ENCODE measurements around the gene SSPN.
"Not testable (repeated sequence)": the region's sequence is repeated elsewhere in the genome, so short reads cannot be mapped to it uniquely, and the experiment has no call there.

SSPN gene

DNA sequence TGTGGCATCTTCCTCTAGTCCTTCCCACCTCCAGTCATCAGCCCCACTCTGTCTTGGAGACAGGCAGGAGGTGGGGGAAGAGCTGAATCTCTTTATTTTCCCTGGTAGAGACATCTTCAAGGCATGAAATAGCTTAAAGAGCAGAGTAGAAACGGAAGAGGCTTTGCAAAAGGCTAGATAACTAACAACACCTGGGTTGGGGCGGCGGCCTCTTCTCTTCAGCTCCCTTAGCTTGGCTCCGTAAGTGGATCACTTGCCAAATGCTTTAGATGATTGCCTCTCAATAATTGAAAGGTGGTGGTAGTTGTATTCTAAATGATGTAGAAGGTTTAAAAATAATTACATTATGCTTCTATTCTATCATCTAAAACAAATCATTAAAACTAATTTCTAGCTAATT, 36.1 kb downstream of the SSPN start:
- DNase-seq: no peak

DNA sequence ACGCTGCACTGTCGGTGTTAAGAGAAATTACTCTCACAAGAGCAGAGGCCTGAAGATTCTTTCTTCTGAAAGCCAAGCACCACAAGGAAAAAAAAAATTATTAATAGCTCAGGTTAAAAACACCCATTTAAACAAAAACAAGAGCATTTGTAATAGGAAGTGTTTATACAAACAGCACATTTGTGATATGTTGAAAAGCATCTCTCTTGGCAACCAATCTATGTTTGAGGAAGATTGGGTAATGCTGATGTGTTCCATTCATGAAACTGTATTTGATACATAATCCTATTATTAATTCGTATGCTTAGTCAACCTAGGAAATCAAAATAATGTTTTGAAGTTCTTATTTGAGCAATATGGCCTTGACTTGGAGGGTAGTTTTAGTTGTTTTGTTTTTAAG, 36.5 kb downstream of the SSPN start:
- DNase-seq: no peak

DNA sequence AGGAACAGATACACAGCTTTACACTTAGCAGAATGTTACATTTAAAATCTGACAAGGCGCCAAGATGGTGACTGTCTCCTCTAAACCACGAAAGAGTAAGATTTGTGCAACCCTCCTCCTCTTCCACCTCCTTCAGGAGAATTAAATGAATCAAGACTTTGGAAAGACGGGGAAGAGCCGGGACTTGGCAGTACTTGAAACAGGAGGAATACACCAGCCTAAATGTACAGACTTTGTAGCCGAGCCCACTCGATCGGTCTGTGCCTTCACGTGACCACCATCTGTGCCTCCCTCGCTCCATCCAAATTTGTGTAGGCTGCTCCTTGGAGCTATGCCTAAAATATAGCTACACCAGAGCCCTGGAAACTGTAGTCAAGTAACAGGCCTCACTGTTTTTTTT, 38.3 kb downstream of the SSPN start:
- no peak for DNase-seq

DNA sequence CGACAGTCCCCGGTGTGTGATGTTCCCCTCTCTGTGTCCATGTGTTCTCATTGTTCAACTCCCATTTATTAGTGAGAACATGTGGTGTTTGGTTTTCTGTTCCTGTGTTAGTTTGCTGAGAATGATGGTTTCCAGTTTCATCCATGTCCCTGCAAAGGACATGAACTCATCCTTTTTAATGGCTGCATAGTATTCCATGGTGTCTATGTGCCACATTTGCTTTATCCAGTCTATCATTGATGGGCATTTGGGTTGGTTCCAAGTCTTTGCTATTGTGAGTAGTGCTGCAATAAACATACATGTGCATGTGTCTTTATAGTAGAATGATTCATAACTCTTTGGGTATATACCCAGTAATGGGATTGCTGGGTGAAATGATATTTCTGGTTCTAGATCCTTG, 40.1 kb downstream of the SSPN start:
- DNase-seq: not testable (repeated sequence)

DNA sequence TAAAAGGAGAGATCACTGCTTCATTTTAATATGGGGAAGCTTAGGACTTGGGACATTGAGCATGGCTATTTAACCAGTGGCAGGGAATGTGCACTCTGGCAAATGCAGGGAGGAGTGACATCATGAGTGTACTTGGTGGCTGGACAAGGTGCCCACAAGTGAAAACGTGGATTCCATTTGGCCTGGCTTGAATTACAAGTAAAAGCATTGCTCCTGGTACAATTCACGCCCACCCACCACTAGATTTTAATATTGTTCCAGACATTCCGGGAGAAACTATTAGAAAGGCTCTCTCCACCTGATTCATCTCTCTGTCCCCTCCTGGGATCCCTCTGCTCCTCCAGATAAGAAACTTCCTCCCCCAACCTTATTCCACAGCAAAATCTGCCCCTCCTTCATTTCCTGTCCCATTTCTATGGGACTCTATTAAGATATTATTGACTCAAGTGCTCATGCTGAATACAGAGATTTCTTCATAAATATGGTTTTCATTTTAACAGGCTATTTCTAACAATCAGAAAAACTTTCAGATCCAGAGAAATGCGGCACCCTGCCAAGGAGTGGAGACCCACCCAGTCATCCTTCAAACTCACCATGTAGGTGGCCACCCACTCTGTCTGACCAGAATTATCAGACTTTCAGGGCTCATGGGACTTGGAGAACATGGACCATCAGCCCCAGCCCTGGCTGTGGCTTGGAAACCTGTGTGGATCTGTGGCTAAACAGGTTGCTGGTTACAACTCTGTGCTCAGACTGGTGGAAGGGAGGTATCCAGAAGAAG, 43.2 kb downstream of the SSPN start:
- no peak for DNase-seq

DNA sequence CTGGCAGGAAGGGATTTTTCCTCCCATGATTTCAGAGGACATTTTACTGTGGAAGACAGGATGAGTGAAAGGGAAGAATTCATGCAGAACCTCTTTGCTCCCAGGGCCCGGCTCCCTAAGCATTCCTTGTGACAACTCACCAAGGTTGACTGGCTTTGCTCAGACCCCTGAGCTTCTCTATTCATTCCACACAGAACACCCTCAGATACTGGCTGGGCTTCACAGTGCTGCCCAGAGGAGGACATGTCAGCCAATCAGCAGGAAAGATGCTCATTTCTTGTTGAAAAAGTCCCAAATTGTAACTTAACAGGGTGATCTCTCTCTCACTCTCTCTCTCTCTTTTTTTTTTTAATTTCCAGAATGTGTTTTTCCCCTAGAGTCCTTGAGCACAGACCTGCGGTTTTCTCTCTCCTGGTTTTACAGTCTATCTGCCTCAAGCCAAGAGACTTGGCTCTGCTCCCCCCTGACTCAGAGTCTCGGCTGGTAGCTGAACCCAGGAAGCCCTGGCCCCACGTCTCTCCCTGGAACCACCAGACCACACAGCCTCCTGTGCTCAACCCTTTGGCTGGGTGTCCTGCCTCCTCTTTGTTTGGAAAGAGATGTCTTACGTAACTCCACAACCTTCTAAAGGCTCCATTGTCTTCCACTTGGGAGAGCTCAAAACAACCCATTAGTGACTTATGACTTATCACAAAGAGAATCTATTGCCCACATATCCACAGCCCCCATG, 43.9 kb downstream of the SSPN start:
- DNase-seq: no peak

DNA sequence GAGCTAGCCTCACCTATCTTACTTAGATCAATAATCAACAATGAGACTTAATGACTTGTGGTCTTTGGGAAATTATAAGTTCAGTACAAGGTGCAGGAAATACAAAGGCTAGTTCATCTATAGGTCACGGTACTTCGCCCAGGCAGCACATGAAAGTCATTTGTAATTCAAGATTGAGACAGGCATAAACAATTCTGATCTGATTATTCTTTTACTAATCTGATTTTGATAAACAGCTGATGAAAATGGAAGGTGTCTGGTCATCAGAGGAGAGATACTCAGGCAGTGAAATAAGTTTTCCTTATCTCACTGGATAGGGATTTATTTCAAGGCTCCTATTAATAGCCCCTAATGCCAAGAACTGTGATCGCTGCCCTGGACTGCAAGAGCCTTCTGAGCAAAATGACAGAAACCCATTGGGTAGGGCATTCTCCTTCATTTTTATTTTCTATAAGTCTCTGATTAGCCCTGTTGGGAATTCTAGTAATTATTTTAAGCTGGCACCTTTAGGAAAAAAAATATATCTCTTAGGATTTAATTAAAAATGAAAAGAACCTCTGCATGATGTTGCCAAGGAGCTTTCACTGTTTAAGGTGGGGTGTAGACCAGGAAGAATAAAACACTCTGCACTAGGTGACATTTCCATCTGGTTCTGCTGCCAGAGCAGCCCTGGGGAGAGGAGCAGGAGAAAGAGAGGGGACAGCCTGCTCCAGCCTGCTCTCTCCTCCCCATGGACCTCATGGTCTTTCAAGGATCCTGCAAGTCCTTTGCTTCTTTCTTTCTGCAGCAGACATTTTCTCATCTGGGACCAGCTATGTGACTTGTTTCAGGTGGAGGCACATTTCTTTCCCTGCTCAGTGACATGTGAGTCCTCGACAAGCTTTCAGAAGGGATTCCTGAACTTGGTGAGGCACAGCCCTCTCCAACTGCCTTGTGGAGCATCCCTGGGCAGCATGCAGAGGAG, 44.8 kb downstream of the SSPN start:
- DNase-seq: no peak

DNA sequence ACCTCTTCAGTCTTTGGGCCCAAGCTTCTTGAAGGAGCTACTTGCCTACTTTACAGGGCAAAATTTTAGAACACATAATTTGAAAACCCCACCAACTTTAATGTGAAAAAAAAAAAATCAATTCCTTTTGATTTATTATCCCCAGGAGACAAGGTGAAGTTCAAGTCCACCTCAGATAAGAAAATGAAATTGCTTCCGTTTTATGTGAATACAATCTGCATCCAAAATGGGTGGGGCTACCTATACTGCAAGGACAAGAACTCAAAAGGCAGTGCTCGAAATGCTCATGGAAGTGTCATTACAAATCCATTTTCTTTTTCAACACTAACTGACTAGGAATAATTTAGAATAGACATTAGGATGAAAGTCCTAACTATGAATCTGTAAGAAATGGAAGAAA, 45.7 kb downstream of the SSPN start:
- DNase-seq: no peak

DNA sequence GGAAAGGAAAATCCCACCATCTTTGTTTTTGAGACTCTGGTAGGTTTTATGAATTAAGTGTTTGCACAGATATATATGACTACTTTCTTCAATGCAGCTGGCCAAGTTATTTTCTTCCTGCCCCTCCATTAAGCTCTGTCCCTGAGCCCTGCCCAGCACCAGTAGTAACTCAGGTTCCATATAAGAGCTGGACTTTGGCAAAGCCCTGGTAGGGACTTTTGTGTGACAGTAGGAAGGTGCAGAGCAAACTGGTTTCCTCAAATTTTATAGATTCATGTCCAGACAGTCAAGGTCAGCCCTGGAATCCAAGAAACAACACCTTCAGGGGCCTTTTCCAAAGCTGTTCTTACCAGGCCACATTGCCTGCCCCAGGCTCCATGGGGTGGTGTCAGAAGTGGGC, 47.3 kb downstream of the SSPN start:
- no peak for DNase-seq

DNA sequence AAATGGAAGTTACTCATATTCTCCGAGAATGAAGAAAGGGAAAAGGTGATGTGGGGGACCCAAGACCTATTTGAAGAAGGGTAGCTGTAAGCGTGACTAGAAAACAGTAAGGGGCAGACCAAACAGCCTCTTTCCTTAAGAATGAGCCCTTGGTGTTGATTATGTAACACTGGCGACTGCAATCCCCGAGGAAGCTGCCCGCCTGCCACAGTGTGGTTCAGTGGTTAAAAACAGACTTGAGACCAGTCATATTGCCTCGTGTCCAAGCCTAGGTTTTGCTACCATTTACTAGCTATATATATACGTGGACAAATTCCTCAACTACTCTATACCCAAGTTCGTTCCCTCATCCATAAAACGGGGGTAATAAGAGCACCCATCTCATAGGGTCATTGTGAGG, 49.1 kb downstream of the SSPN start:
- no peak for DNase-seq

DNA sequence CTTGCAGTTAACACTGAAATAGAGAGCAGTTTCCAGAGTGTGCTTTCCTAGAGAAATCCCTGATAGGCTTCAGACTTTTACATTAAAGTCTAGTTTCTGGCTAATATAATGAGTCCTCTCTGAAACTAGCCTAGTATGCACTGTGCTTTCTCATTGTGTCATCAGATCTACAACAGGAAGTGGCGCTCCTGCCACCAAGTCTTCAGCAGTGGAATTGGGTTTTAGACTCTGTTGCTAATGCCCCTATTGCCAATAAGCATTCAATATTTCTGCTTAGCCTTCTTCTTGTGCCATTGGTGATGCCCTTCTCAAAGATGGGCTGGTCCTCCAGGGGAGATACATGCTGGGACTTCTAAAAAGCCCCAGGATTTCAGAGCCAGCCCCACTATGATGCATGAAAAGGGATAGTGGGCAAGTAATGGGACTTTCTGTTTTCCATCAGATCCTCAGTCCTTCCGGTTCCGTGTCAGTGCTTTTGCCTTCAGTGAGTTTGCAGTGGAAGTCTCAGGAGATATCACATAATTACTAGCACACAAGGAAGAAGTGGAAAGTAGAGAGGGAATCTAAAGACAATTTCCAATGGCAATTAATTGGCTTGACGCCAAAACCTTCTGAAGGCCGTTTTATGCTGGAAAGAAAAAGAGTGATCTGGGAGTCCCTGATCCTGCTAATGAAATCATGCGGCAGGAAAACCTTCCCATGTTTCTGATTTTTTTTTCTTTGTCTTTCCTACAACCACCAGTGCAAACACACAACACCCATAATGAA, 50.0 kb downstream of the SSPN start:
- DNase-seq: no peak

DNA sequence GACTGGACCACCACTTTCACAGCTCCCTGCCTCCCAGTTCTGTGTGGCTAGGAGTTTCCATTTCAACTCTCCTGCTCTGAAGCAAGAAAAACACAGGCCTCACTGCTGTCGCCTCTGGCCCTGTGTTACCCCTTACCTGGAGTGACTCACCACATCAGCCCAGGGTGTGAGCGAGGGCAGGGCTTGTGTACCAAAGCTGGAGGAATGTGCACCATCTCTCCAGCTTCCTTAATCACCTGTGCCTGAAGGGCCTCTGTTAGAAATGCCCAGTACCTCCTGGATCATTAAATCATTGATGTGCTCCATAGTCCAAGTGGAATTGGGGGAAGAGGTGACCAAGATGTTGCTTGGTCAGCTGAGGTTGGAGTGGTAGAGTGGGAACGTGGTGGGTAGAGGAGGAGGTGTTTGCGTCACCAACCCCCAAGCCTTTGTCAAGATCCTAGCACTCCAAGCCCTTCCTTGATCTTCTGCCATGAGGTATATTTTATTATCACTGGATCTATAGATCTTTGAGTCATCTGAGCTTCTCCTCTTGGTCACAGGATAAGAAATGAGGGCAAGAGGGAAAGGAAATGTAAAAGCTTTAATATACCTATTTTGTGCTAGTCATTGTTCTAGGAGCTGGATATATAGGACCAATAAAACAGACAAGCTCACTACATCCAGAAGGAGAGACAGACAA, 51.3 kb downstream of the SSPN start:
- DNase-seq: no peak

DNA sequence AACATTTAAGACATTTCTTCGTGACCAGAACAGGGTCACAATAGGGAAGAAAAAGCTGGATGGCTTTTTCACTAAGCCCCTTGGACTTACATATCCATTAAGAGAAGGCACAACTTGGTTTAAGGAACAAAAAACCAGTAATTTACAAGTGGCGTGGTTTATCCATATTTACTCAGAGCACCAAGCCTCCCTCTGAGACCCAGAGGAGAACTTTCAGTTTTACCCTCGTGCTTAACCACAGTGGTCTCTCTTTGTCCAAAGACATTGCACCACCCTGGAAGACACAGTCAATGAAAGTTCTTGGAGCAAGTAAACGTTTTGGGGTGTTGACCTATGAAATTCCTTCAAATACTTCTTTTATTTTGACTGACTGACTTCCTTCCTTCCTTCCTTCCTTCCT, 52.5 kb downstream of the SSPN start:
- DNase-seq: no peak

DNA sequence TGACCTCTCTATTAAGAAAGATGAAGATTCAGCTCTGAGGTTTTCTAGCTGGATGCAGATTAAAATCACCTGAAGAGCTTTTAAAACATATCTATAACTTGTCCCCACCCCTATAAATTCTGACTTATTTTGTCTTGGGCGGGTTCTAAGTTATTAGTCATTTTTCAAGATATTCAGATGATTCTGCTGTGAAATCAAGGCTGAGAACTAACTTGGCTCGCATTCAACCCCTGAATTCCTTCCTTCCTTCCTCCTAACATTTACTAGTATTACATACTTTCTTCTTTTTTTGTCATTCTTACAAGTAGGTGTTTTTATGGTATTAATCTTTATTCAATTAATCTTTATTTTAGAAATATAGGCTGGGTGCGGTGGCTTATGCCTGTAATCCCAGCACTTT, 55.4 kb downstream of the SSPN start:
- DNase-seq: no peak

DNA sequence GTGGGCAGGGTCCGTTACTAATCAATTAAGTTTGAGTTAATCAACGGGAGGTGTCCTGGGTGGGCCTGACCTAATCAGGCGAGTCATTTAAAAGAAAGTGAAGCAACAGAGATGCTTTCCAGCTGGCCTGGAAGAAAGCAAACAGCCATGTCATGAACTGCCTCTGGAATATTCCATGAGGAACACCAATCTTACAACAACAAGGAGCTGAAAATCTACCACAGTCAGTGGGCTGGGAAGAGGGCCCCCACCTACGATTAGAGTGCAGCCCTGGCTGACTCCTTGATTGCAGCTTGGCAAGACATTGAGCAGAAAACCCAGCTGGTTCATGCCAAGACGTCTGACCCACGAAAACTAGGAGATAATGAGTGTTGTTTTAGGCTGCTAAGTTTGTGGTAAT, 56.2 kb downstream of the SSPN start:
- DNase-seq: no peak

DNA sequence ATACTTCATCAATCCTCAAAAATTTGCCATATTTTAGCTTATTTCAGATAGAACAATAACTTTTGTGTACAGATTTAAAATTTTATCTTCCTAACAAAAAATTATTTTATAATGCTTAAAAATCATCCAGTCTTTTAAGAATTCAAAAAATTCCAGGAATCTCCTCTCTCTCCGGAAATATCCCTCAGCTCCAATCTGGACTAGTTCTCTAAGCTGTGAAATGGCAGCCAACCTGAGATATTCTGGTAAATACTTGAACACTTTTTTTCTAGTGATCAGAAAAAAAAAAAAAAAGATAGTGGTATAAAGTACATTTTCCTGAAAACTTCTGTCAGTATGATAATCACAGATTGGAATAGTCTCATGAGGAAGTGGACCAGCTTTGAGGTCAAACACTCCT, 57.6 kb downstream of the SSPN start:
- DNase-seq: no peak

DNA sequence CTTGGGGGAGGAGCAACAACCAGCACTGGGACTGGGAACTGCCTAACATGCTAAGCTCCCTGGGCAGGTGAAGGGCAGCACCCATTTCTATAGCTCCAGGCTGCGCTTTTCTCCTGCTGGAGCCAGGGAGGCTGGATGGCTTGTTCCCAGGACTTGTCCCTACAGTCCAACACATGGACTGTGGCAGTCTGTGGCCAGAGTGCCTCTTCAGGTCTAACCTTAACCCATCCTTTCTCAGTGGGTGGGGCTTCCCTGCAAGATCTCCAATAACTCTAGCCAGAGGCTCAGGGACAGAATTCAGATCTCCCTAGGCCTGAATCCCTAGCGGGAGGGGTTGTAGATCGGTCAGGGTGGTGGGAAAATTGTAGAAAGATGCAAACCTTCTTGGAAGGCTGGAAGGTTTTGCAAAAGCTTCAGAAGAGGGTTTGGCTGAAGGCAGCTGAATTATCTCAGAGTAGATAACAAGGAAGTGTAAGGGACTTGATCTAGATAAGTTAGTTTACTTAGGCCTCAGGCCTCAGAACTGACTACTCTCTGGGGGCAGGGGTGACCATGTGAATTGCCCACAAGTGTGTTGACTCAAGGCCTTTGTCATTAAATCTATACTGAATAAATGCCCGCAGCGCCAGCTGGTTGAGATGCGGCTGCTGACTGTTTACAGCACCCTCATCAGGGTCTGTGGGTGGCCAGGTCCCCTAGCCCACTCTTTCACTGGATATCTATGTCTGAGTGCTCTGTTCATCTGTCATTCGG, 60.7 kb downstream of the SSPN start:
- DNase-seq: no peak

DNA sequence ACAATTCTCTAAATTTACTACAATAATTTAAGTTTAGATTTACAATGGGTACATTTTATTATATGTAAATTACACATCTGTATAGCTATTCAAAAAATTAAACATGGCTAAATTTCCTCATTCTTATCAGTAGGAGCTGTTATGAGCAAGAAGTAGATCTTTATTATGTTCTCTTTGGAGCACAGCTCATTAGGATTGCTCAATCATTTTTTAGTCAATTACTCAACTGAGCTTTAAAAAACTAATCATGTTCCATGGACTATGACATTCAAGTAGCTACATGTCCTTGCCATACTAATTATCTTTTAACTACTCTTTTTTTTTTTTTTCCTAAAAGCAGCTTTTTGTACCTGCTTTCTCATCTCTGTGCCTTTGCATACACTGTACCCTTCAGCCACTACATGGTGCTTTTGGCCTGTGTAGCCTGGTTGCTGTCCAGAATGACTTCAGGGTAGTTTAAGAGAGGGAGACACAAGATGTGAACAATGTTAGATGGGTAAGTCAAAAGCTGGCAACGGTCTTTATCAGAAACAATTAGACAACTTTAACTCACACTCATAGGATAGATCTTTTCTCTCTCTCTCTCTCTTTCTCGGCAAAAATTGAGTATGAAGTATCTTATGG, 69.0 kb downstream of the SSPN start:
- no peak for DNase-seq

DNA sequence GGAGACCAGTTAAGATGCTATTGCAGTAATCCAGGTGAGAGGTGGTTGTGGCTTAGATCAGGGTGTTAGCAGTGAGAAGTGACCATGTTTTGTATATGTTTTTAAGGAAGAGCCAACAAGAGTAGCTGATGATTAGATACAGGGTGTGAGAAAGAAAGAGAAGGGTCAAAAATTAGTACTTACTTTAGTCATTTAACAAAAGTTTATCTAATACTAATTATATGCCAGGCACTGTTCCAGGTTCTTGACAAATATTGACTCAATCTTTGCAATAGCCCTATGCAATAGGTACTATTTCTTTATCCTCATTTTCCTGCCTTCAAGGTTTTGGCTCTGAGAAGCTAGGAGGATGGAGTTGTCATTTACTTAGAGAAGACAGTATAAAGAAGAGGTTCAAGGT, 70.2 kb downstream of the SSPN start:
- no peak for DNase-seq

DNA sequence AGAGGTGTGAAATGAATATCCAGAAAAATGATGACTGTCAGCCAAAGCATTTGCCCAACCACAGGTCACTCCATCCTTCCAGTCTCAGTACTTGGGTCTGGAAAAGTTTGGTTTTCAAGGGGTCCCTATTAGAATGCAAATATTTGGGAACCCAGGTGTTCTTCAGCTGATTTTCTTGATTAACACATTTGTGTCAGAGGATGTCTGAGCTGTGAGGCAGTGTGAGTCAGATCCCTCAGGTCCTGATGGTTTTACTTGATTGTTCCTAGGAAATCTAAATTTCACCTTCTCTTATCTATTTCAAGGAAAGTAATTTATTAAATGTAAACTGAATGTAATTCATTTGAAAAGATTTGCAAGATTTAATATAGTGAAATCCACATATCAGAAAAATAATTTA, 71.5 kb downstream of the SSPN start:
- no peak for DNase-seq

Data from activated naive CD4-positive, alpha-beta T cell treated with anti-CD3 and anti-CD28 coated beads, Interleukin-2, amount 50 U/mL, for 16 hours (primary cell).